Left ventricle myocardium inferior (tissue), 1 donor: Measurements from ENCODE around the gene RLIM. TPM values are rescaled to one million over a fixed set of nuclear protein-coding genes. Genes with fewer than 3 reads are reported as not detected.
A peak's percentile ranks its signal among the peaks of the same experiment; 100 is the strongest.

Source experiments
- DNase-seq: peaks from one replicate; pipeline ENCODE4 v3.0.0-alpha.2; 2020
- H3K27ac ChIP-seq: fragments of 200-600 bp; replicated peaks from 2 replicates; pipeline ENCODE4 v1.8.0; 2021
- H3K27me3 ChIP-seq: fragments of 200-600 bp; 2 replicates; pipeline ENCODE4 v1.8.0; 2021; ENCODE audit warnings: low read depth
- H3K36me3 ChIP-seq: fragments of 200-600 bp; 2 replicates; pipeline ENCODE4 v1.8.0; 2021
- H3K4me1 ChIP-seq: fragments of 200-600 bp; 2 replicates; pipeline ENCODE4 v1.8.0; 2021
- H3K4me3 ChIP-seq: fragments of 200-600 bp; 2 replicates; pipeline ENCODE4 v1.8.0; 2021; ENCODE audit warnings: mild to moderate bottlenecking, moderate library complexity
- H3K9me3 ChIP-seq: fragments of 200-600 bp; replicated peaks from 2 replicates; pipeline ENCODE4 v1.8.0; 2021
- CTCF ChIP-seq: fragments of 200-600 bp; IDR thresholded peaks from 2 replicates; pipeline ENCODE4 v1.8.0; 2021; ENCODE audit warnings: antibody characterized with exemption, mild to moderate bottlenecking, borderline replicate concordance
- intact Hi-C: fragments of 100-400 bp; cut with micrococcal nuclease; formaldehyde crosslinking; loops from one replicate; pipeline ENCODE4 v1.11.0; 2022
- total RNA-seq: library from RNA; stranded (reverse); fragmentation: NEBNext Ultra II Directional; extraction: Animal tissue kit (Norgen Biotek cat#: 25700); gene quantifications from one replicate; pipeline ENCODE4 v1.2.1, GENCODE V29; 2021
- donor health status: DM: no; HTN: yes; CAD: no; lungs with severe emphysema.

Gene RLIM
- total RNA-seq, 1 donor from 2014 or later = 23.8 TPM

GRCh38 chrX:74546984-74547383 lies 67.4 kb downstream of the RLIM start:
- no peak for TF ChIP-seq CTCF
- intact Hi-C loops = loop anchor here (10.0 kb wide), 1 partner anchor 162 kb away; no protein-coding TSS in a partner anchor
- Histone ChIP-seq H3K27ac (no peak overlapping the region), H3K4me1 (no peaks in the 10 kb centered on the region), H3K36me3 (no peaks in the 10 kb centered on the region), H3K9me3 (no peaks in the 10 kb centered on the region), H3K4me3 (no peak overlapping the region), H3K27me3 (no peaks in the 10 kb centered on the region)
- no peak for DNase-seq

- Histone ChIP-seq H3K4me1 (no peaks in the 10 kb centered on the region), H3K36me3 (no peaks in the 10 kb centered on the region), H3K9me3 (no peaks in the 10 kb centered on the region), H3K27me3 (no peaks in the 10 kb centered on the region), H3K27ac (no peak overlapping the region), H3K4me3 (no peak overlapping the region)
- TF ChIP-seq CTCF = no peak
- no peak for DNase-seq
- intact Hi-C loops = loop anchor here (10.0 kb wide), 1 partner anchor 161 kb away; no protein-coding TSS in a partner anchor
These were observed 68.4 kb downstream of the RLIM start for GRCh38 chrX:74545880-74546523.

GRCh38 chrX:74540635-74541249 lies 73.7 kb downstream of the RLIM start:
- intact Hi-C loops = loop anchor here (10.0 kb wide), 1 partner anchor 156 kb away; no protein-coding TSS in a partner anchor
- H3K4me1 ChIP-seq = peaks cover 11% of the 10 kb centered on the region
- no peaks in the 10 kb centered on the region for H3K36me3 ChIP-seq
- no peak overlapping the region for H3K4me3 ChIP-seq
- no peak overlapping the region for H3K27ac ChIP-seq
- no peaks in the 10 kb centered on the region for H3K27me3 ChIP-seq
- H3K9me3 ChIP-seq = no peaks in the 10 kb centered on the region
- TF ChIP-seq CTCF = no peak
- DNase-seq = no peak

GRCh38 chrX:74536832-74537371 lies 77.5 kb downstream of the RLIM start:
- TF ChIP-seq CTCF = no peak
- intact Hi-C loops = no loop called here
- peak; percentile 16 for DNase-seq

GRCh38 chrX:74536152-74536831 lies 78.1 kb downstream of the RLIM start:
- Histone ChIP-seq H3K36me3 (no peaks in the 10 kb centered on the region), H3K4me1 (peaks cover 15% of the 10 kb centered on the region), H3K4me3 (peak overlapping the region; percentile 68), H3K27ac (peak overlapping the region; percentile 91), H3K27me3 (no peaks in the 10 kb centered on the region), H3K9me3 (no peaks in the 10 kb centered on the region)
- TF ChIP-seq CTCF = peak; percentile 58
- peak; percentile 85 for DNase-seq
- intact Hi-C loops = no loop called here

More at GRCh38 chrX:74536832-74537371, 77.5 kb downstream of the RLIM start:
- H3K4me3 ChIP-seq = peak overlapping the region; percentile 68
- no peaks in the 10 kb centered on the region for H3K27me3 ChIP-seq
- H3K9me3 ChIP-seq = no peaks in the 10 kb centered on the region
- peaks cover 15% of the 10 kb centered on the region for H3K4me1 ChIP-seq
- peak overlapping the region; percentile 91 for H3K27ac ChIP-seq
- H3K36me3 ChIP-seq = no peaks in the 10 kb centered on the region
